NT2/D1 (cell line): ENCODE results near the gene ZFYVE1.
"Not testable (repeated sequence)": the region's sequence is repeated elsewhere in the genome, so short reads cannot be mapped to it uniquely, and the experiment has no call there.

Experiments used
- SUZ12 ChIP-seq: IDR thresholded peaks from 2 replicates; pipeline ENCODE4 v1.6.1; 2011; ENCODE audit not compliant: insufficient read length, insufficient read depth; ENCODE audit errors: extremely low read depth
- YY1 ChIP-seq: IDR thresholded peaks from 2 replicates; pipeline ENCODE4 v1.6.1; 2011; ENCODE audit not compliant: insufficient read length, insufficient read depth
- ZNF274 ChIP-seq: IDR thresholded peaks from 2 replicates; pipeline ENCODE4 v1.6.1; 2011; ENCODE audit warnings: mild to moderate bottlenecking, low read depth, low read length

- not testable (repeated sequence) for TF ChIP-seq SUZ12, YY1, ZNF274
Measured at GRCh38 chr14:73011189-73011588, 15.7 kb downstream of the ZFYVE1 start.
